Right lung (tissue), 5 donors: ENCODE measurements around the gene ARHGEF40. TPM values are rescaled to one million over a fixed set of nuclear protein-coding genes. Genes with fewer than 3 reads are reported as not detected.

Source experiments
- DNase-seq, 2 donors: peaks; one replicate each; pipeline ENCODE4 v3.0.0-alpha.2; 2013
- polyA plus RNA-seq, 5 donors: library from polyadenylated mRNA; unstranded; fragments of 120-200 nt; gene quantifications; one replicate each; pipeline versions ENCODE4 v1.2.1 to v1.2.3, GENCODE V29; 2013; ENCODE audit warnings: inconsistent platforms in 1 of 5, low replicate concordance in 1 of 5; ENCODE audit not compliant: insufficient read length in 5 of 5, insufficient read depth in 1 of 5

ARHGEF40 gene
- polyA plus RNA-seq, 5 donors = 69.5 to 88.8 (median 83.3) TPM

DNA sequence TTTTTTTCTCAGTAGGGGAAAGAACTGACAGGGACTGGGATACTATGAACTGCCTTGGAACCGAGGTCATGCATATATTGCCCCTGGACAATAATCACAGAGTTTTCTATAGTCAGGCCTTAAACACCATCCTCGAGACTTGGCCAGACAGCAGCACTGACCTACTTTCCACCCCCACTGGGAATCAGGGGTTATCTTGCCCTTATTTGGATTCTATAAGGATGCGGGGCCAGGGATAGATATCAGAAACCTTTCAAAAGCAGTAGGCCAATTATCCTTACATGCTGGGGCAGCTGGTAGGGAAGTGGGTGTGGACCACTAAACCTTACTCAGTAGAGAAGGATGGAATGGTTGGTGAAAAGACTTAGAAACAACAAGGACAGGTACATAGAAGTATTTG is 26.3 kb downstream of the ARHGEF40 start:
- no peak for DNase-seq

- DNase-seq = no peak
Measured at GRCh38 chr14:21096978-21097635, 27.0 kb downstream of the ARHGEF40 start.

DNA sequence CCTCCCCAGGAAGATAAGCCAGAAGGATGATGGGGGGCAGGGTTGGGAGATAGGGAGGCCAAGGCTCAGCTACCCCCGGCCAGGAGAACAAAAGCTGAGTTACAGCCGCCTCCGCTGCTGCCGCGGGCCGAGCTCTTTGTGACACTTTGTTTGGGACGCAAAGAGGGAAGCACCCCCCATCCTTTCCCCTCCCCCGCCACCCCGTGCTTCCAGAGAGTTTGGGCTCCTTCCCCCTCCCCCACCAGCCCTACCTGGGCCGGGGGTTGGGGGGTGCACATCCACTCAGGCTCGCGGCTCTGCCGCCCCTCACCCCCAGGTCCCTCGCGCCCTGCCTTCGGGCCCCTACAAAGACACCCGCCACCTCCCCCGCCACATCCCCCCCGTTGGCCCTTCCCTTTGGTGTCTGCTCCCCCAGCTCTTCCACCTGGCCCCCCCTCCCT is 27.6 kb downstream of the ARHGEF40 start:
- DNase-seq = no peak

- no peak for DNase-seq
Measured at GRCh38 chr14:21098076-21098891, 28.2 kb downstream of the ARHGEF40 start, which contains the start of gene ZNF219. Gene ZNF219 (minus strand): TSS chr14:21098655. CDS start chr14:21093591, 5,064 bp downstream.

GRCh38 chr14:21098892-21099595 is 28.9 kb downstream of the ARHGEF40 start:
- no peak for DNase-seq

DNA sequence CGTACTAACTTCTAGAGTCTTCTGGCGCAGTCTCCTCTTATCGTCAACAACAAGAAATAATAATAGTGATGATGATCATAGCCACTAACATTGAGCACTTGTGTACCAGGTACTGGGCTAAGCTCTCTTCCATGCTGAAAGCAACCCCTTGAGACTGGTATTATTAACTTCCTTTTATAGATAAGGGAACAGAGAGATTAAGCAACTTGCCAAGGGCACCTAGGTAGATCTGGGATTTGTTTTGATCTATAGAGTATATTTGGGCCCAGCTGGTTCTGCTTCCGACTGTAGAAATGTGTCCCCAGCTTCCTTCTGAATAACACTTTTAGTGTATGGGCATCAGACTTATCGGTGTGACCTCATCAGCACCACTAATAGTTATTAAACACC is 29.5 kb downstream of the ARHGEF40 start:
- no peak for DNase-seq

DNA sequence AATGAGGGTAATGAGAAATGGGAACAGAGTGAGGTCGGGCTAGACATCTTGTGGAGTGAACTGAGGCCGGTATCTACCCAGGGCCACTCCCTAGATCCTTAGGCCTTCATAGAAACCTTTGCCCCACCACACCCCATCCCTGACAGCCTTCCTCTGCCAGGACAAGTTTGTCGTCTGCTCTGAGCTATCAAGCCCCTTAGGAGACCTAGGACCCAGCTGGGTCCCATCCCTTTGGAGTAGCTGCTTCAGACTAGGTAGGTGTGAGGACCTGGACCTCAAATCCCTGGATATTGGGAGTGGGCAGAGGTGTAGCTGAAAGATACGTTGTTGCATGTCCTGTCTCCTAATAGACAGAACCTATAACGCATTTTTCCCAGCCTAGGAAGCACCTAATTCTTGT is 30.8 kb downstream of the ARHGEF40 start, which contains the start of gene TMEM253:
TSS of gene TMEM253 (plus strand) at position 136 of the 400 bp plus-strand sequence. CDS start 278 bp downstream, outside the sequence.
- DNase-seq = no peak

- no peak for DNase-seq
Measured at GRCh38 chr14:21101802-21102413, 31.8 kb downstream of the ARHGEF40 start.

- no peak for DNase-seq
Measured at GRCh38 chr14:21102521-21103410, 32.7 kb downstream of the ARHGEF40 start.

DNA sequence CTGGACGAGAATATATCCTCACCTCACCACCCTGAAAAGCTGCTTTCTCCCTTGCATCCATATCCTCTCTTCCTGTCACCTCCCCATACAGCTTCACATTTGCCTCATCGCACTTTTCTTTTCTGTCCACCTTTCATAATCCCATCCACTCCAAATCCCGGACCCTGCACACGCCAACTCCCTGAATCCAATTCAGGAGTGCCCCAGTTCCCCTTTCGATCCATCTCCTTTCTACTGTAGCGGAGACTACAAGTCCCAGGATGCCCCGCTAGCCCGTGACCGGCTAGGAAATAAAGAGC is 33.3 kb downstream of the ARHGEF40 start:
- DNase-seq = no peak

- peak; percentile 95 to 98 for DNase-seq
Measured at GRCh38 chr14:21103710-21104447, 33.8 kb downstream of the ARHGEF40 start.

- peak; percentile 77 to 80 for DNase-seq
Measured at GRCh38 chr14:21104448-21105060, 34.5 kb downstream of the ARHGEF40 start.

DNA sequence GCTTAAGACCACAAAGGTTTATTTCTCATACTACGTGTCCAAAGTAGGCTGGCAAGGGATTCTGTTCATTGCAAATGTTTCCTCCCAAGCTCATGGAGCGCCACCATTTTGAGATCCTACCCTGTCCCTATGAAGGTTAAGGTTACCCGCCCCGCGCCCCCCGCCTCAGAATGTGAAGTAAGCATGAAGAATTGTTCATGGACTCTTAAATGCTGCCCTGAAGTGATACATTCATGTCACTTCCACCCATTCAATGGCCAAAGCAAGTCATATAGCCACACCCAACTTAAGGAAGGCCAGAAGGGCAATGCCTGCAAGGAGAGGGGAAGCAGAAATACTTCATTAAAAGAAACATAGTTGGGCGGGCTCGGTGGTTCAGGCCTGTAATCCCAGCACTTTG is 35.0 kb downstream of the ARHGEF40 start:
- DNase-seq = no peak

DNA sequence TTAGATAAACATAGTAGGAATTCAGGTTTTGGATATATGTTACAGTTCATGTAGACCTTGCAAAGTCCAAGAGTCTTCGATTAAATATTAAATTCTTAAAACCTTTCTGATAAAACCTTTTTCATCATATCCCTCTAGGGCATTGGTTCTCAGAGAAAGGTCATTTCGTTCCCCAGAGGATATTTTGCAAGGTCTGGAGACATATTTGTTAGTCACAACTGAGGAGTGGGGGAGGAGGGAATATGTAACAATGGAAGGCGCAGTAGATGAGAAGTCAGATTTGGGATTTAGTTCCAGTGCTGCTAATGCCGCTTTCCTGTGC is 36.0 kb downstream of the ARHGEF40 start:
- no peak for DNase-seq

GRCh38 chr14:21106498-21107282 is 36.6 kb downstream of the ARHGEF40 start:
- DNase-seq = peak; percentile 73 to 80

GRCh38 chr14:21107283-21107800 is 37.2 kb downstream of the ARHGEF40 start:
- no peak for DNase-seq

DNA sequence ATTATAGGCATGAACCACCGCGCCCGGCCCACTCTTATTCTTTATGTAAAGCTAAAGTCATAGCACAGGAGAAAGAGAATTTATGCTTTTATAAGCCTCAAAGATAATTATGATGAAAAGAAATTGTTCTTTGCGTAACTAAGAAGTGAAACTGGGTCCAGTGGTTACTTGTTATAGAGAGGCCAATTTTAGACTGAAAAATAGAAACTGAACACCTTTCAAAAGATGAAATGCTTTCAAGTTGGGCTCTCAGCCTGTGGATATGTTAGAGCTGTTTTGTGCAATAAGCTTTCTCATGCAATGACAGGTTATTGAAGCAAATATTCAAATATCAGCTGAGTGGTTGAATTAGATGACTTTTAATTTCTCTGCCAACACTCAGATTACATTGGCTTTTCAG is 38.7 kb downstream of the ARHGEF40 start:
- DNase-seq = no peak

DNA sequence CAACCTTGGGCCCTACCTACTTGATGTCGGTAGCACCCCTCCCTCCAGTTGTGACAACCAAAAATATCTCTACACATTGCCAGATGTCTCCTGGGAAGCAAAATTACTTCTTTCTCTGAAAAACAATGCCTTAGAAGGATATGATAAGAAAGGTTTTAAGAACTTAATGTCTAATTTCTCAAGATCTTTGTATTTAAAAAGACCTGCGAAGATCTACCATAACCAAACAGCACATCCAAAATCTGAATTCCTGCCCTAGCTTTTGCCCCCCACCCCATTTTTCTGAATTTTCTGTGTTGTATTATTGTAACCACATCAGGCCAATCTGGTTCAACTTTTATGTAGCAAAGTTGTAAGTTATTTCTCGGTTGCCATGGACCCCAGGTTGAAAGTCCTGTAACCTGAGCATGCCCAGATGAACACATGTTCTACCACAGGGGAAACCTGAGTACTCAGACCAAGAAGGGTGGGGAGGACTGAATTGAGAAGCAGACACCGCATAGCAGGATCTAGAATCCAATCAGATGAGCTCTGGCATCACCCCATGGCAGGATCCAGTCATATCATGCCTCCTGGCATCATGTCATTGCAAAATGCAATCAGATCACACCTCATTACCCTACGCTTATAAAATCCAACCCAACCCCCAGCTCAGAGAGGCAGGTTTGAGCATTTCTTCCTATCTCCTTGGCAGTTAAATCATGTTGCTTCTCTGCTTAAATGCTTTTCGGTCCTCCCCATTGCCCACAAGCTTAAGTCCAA is 39.5 kb downstream of the ARHGEF40 start:
- no peak for DNase-seq
